GM12878 (cell line): Measurements from ENCODE around the gene KCNIP3.

ENCODE experiments used
- BMI1 ChIP-seq: fragments of 450-650 bp; IDR thresholded peaks from 2 replicates; pipeline ENCODE4 v1.6.1; 2016; ENCODE audit warnings: mild to moderate bottlenecking, moderate library complexity, borderline replicate concordance
- CHD2 ChIP-seq: IDR thresholded peaks from 2 replicates; pipeline ENCODE4 v1.6.1; 2011; ENCODE audit warnings: low read depth, low read length, improper control_type of control experiment, borderline replicate concordance
- GABPA ChIP-seq: IDR thresholded peaks from 2 replicates; pipeline ENCODE4 v1.6.1; 2014; ENCODE audit warnings: antibody characterized with exemption, low read depth, mild to moderate bottlenecking, inconsistent platforms
- NFXL1 ChIP-seq: fragments of 450-650 bp; IDR thresholded peaks from 2 replicates; pipeline ENCODE4 v1.6.1; 2017; ENCODE audit warnings: antibody characterized with exemption, mild to moderate bottlenecking, borderline replicate concordance
- RFX5 ChIP-seq: IDR thresholded peaks from 2 replicates; pipeline ENCODE4 v1.6.1; 2011; ENCODE audit warnings: low read depth, low read length, improper control_type of control experiment
- YY1 ChIP-seq: IDR thresholded peaks from 2 replicates; pipeline ENCODE4 v1.6.1; 2011; ENCODE audit warnings: low read depth, mild to moderate bottlenecking, low read length
- TF ChIP-seq, protein P1 (sequence below): fragments of 450-650 bp; IDR thresholded peaks from 2 replicates; pipeline ENCODE4 v1.6.1; 2017; ENCODE audit warnings: mild to moderate bottlenecking, low read depth, inconsistent platforms; ENCODE audit not compliant: poor library complexity, severe bottlenecking
- TF ChIP-seq, protein P2 (sequence below): fragments of 450-650 bp; IDR thresholded peaks from 2 replicates; pipeline ENCODE4 v1.6.1; 2016; ENCODE audit warnings: mild to moderate bottlenecking, moderate library complexity, borderline replicate concordance

DNA sequence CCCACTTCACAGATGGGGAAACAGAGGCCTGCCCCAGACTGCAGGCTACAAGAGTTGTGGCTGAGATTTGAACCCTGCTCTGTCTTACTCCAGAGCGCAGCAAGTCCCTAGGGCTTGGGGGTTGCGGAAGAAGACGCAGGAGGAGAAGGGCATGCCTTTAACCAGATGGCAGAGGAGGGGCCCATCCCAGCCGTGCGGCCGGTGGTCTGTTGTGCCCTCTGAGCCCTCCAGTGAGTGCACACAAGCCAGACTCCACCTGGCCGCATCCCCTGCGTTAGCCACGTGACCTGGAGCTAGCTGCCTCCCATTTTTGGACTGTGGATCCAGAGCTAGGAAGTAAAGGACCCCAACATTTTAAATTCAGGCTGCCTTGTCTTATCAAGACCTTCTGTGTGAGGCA, 2.8 kb downstream of the KCNIP3 start:
- TF ChIP-seq RFX5 (no peak), YY1 (no peak), BMI1 (no peak), NFXL1 (no peak), CHD2 (no peak), GABPA (no peak)
- TF ChIP-seq, protein P1, sequence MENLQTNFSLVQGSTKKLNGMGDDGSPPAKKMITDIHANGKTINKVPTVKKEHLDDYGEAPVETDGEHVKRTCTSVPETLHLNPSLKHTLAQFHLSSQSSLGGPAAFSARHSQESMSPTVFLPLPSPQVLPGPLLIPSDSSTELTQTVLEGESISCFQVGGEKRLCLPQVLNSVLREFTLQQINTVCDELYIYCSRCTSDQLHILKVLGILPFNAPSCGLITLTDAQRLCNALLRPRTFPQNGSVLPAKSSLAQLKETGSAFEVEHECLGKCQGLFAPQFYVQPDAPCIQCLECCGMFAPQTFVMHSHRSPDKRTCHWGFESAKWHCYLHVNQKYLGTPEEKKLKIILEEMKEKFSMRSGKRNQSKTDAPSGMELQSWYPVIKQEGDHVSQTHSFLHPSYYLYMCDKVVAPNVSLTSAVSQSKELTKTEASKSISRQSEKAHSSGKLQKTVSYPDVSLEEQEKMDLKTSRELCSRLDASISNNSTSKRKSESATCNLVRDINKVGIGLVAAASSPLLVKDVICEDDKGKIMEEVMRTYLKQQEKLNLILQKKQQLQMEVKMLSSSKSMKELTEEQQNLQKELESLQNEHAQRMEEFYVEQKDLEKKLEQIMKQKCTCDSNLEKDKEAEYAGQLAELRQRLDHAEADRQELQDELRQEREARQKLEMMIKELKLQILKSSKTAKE: no peak
- TF ChIP-seq, protein P2, sequence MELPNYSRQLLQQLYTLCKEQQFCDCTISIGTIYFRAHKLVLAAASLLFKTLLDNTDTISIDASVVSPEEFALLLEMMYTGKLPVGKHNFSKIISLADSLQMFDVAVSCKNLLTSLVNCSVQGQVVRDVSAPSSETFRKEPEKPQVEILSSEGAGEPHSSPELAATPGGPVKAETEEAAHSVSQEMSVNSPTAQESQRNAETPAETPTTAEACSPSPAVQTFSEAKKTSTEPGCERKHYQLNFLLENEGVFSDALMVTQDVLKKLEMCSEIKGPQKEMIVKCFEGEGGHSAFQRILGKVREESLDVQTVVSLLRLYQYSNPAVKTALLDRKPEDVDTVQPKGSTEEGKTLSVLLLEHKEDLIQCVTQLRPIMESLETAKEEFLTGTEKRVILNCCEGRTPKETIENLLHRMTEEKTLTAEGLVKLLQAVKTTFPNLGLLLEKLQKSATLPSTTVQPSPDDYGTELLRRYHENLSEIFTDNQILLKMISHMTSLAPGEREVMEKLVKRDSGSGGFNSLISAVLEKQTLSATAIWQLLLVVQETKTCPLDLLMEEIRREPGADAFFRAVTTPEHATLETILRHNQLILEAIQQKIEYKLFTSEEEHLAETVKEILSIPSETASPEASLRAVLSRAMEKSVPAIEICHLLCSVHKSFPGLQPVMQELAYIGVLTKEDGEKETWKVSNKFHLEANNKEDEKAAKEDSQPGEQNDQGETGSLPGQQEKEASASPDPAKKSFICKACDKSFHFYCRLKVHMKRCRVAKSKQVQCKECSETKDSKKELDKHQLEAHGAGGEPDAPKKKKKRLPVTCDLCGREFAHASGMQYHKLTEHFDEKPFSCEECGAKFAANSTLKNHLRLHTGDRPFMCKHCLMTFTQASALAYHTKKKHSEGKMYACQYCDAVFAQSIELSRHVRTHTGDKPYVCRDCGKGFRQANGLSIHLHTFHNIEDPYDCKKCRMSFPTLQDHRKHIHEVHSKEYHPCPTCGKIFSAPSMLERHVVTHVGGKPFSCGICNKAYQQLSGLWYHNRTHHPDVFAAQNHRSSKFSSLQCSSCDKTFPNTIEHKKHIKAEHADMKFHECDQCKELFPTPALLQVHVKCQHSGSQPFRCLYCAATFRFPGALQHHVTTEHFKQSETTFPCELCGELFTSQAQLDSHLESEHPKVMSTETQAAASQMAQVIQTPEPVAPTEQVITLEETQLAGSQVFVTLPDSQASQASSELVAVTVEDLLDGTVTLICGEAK: no peak
